Measurements from ENCODE around the gene ATL2. TPM values are rescaled to one million over a fixed set of nuclear protein-coding genes. Genes with fewer than 3 reads are reported as not detected.
"Not testable (repeated sequence)": the region's sequence is repeated elsewhere in the genome, so short reads cannot be mapped to it uniquely, and the experiment has no call there.

The ATL2 gene
- total and polyA plus RNA-seq, 2 donors (not counting 1 experiment from before 2014, with no cell fraction given), result 21.1 to 69.0 TPM

DNA sequence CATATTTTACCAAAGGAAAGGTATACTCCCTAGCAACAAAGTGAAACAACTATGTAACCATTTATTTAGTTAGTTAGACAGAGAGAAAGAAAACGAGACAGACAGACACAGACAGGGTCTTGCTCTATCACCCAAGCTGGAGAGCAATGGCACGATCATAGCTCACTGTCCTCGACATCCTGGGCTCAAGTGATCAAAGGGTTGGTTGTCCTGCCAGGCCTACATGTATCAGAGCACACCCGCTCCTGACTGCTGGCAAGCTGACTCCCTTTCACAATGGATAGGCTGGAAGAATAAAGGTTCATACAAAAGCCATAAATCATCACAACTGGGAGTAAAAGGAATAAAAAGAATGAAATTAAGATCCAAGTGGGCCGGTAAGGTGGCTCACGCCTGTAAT, 53.5 kb downstream of the ATL2 start:
- H3K4me1 ChIP-seq (ENCODE audit: control insufficient read depth in 2 of 2, insufficient read depth in 2 of 2, low read length in 2 of 2), result no peaks in the 10 kb centered on the region
- Mint-ChIP-seq H3K4me1 (peaks cover 14% of the 10 kb centered on the region), H3K4me3 (no peak overlapping the region), H3K27ac (no peak overlapping the region), H3K9me3 (ENCODE audit: insufficient read depth) (peaks cover 4% of the 10 kb centered on the region), H3K27me3 (no peaks in the 10 kb centered on the region)
- peaks cover 6% of the 10 kb centered on the region for H4K20me1 ChIP-seq (ENCODE audit: control insufficient read depth, insufficient read depth, low read length, poor library complexity, severe bottlenecking)
- ChIA-PET CTCF (no interaction called here), POLR2A (interaction anchor here (0.7 kb wide), 1 partner anchor 14 kb away, joined by 4 read pairs; no protein-coding TSS in a partner anchor)
- H3K4me2 ChIP-seq (replicated peaks; ENCODE audit: low read depth, low read length, poor library complexity, severe bottlenecking), result no peak overlapping the region
- TF ChIP-seq, protein P1, sequence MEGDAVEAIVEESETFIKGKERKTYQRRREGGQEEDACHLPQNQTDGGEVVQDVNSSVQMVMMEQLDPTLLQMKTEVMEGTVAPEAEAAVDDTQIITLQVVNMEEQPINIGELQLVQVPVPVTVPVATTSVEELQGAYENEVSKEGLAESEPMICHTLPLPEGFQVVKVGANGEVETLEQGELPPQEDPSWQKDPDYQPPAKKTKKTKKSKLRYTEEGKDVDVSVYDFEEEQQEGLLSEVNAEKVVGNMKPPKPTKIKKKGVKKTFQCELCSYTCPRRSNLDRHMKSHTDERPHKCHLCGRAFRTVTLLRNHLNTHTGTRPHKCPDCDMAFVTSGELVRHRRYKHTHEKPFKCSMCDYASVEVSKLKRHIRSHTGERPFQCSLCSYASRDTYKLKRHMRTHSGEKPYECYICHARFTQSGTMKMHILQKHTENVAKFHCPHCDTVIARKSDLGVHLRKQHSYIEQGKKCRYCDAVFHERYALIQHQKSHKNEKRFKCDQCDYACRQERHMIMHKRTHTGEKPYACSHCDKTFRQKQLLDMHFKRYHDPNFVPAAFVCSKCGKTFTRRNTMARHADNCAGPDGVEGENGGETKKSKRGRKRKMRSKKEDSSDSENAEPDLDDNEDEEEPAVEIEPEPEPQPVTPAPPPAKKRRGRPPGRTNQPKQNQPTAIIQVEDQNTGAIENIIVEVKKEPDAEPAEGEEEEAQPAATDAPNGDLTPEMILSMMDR (IDR thresholded peaks at IDR 0.05), result no peak
- no peak for TF ChIP-seq EZH2 (IDR thresholded peaks at IDR 0.05; ENCODE audit: borderline replicate concordance, insufficient read depth, low read depth, low read length, poor library complexity, severe bottlenecking)
- intact Hi-C loops (cut with micrococcal nuclease), result no loop called here
- WGBS (ENCODE audit: insufficient coverage), result 100% methylated on average over 2 of the region's 6 CpGs
- H3K79me2 ChIP-seq (ENCODE audit: control insufficient read depth, insufficient read depth, low read length), result peaks cover 44% of the 10 kb centered on the region
- no peak overlapping the region for H3K4me3 ChIP-seq (ENCODE audit: control extremely low read depth in 1 of 5, extremely low read depth in 1 of 5, insufficient read depth in 1 of 5, low read depth in 2 of 5, low read length in 4 of 5)
- ATAC-seq (ENCODE audit: low read depth), result no peak
- no peaks in the 10 kb centered on the region for H3K27me3 ChIP-seq (replicated peaks in 1 of 4; ENCODE audit: control extremely low read depth in 1 of 4, control insufficient read depth in 3 of 4, insufficient read depth in 4 of 4, low read length in 3 of 4)
- no peak overlapping the region for H3K27ac ChIP-seq (ENCODE audit: low read length in 2 of 2)
- H3K9ac ChIP-seq (ENCODE audit: low read length), result no peak overlapping the region
- no peak for DNase-seq
- H2AFZ ChIP-seq (ENCODE audit: insufficient read depth, low read depth, low read length, poor library complexity, severe bottlenecking), result no peak overlapping the region
- H3K36me3 ChIP-seq (replicated peaks in 1 of 2; ENCODE audit: control extremely low read depth in 1 of 2, control insufficient read depth in 1 of 2, extremely low read depth in 1 of 2, insufficient read depth in 2 of 2, low read length in 1 of 2), result peaks cover 4% of the 10 kb centered on the region in 2 experiments
- peaks cover 0 to 4% (median 1%) of the 10 kb centered on the region in 3 donors for H3K9me3 ChIP-seq (ENCODE audit: control extremely low read depth in 1 of 3, control insufficient read depth in 2 of 3, insufficient read depth in 1 of 3, low read length in 2 of 3)

DNA sequence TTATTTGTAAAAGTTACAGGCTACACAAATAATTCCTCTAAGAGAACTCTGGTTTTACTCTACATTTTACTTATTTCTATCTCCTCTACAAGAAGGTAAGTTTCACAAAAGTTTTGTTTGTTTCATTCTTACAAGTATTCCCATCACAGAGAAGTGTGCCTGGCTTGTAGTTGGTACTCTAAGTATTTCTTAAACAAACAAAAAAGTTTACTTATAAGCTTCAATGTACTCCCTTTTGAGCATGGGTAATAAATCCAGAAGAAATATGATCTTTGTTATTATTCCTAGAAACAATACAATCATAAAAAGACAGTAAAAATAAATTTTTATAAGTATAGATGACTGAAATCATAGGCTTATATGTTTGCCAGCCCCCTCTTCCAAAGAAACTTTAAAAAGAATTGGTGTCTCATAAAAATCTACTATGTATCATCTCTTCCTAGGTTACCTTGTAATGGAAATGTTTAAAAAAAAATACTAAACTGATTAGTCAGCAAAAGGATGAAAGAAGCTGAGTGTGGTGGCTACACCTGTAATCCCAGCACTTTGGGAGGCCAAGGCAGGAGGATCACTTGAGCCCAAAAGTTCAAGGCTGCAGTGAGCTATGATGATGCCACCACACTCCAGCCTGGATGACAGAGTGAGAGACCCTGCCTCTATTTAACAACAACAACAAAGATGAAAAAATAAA, 54.7 kb downstream of the ATL2 start:
- Histone ChIP-seq H3K27ac (ENCODE audit: low read length in 2 of 2) (no peak overlapping the region), H4K20me1 (ENCODE audit: control insufficient read depth, insufficient read depth, low read length, poor library complexity, severe bottlenecking) (peaks cover 6% of the 10 kb centered on the region), H3K27me3 (replicated peaks in 1 of 4; ENCODE audit: control extremely low read depth in 1 of 4, control insufficient read depth in 3 of 4, insufficient read depth in 4 of 4, low read length in 3 of 4) (no peaks in the 10 kb centered on the region), H3K9me3 (ENCODE audit: control extremely low read depth in 1 of 3, control insufficient read depth in 2 of 3, insufficient read depth in 1 of 3, low read length in 2 of 3) (peaks cover 0 to 1% (median under 1%) of the 10 kb centered on the region in 3 donors), H3K4me3 (ENCODE audit: control extremely low read depth in 1 of 5, extremely low read depth in 1 of 5, insufficient read depth in 1 of 5, low read depth in 2 of 5, low read length in 4 of 5) (no peak overlapping the region), H2AFZ (ENCODE audit: insufficient read depth, low read depth, low read length, poor library complexity, severe bottlenecking) (no peak overlapping the region), H3K9ac (ENCODE audit: low read length) (no peak overlapping the region), H3K79me2 (ENCODE audit: control insufficient read depth, insufficient read depth, low read length) (peaks cover 35% of the 10 kb centered on the region), H3K36me3 (replicated peaks in 1 of 2; ENCODE audit: control extremely low read depth in 1 of 2, control insufficient read depth in 1 of 2, extremely low read depth in 1 of 2, insufficient read depth in 2 of 2, low read length in 1 of 2) (peaks cover 4% of the 10 kb centered on the region in 2 experiments), H3K4me2 (replicated peaks; ENCODE audit: low read depth, low read length, poor library complexity, severe bottlenecking) (no peak overlapping the region), H3K4me1 (ENCODE audit: control insufficient read depth in 2 of 2, insufficient read depth in 2 of 2, low read length in 2 of 2) (no peaks in the 10 kb centered on the region)
- Mint-ChIP-seq H3K9me3 (ENCODE audit: insufficient read depth) (no peaks in the 10 kb centered on the region), H3K4me3 (no peak overlapping the region), H3K4me1 (peaks cover 14% of the 10 kb centered on the region), H3K27ac (no peak overlapping the region), H3K27me3 (no peaks in the 10 kb centered on the region)
- POLR2A ChIA-PET, result no interaction called here
- TF ChIP-seq, protein P1 (IDR thresholded peaks at IDR 0.05), result no peak
- TF ChIP-seq EZH2 (IDR thresholded peaks at IDR 0.05; ENCODE audit: borderline replicate concordance, insufficient read depth, low read depth, low read length, poor library complexity, severe bottlenecking), result no peak
- no peak for DNase-seq
- CTCF ChIA-PET, result interaction anchor here (0.7 kb wide), 1 partner anchor 201 kb away, joined by 3 read pairs; no protein-coding TSS in a partner anchor
- intact Hi-C loops (cut with micrococcal nuclease), result no loop called here
- no peak for ATAC-seq (ENCODE audit: low read depth)

DNA sequence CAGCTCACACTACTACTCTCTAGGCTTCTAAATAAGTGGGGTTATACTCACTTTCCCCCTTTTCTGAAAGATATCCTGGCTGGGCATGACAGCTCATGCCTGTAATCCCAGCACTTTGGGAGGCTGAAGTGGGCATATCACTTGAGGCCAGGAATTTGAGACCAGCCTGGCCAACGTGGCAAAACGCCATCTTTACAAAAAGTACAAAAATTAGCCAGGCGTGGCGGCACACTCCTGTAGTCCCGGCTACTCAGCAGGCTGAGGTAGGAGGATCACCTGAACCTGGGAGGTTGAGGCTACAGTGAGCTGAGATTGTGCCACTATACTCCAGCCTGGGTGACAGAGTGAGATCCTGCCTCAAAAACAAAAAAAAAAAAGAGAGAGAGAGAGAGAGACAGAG, 57.8 kb downstream of the ATL2 start:
- ATAC-seq (ENCODE audit: low read depth); POLR2A ChIA-PET: not testable (repeated sequence)
- intact Hi-C loops (cut with micrococcal nuclease), result loop anchor here (5.0 to 10.0 kb wide), 2 partner anchors 266 to 423 kb away; no protein-coding TSS in a partner anchor

More for the DNA sequence above, 57.8 kb downstream of the ATL2 start:
- H3K9ac ChIP-seq (ENCODE audit: low read length); DNase-seq; H3K27me3 ChIP-seq (replicated peaks in 1 of 4; ENCODE audit: control extremely low read depth in 1 of 4, control insufficient read depth in 3 of 4, insufficient read depth in 4 of 4, low read length in 3 of 4); H3K4me1 ChIP-seq (ENCODE audit: control insufficient read depth in 2 of 2, insufficient read depth in 2 of 2, low read length in 2 of 2); H3K27me3 Mint-ChIP-seq; H3K4me1 Mint-ChIP-seq; H3K4me3 ChIP-seq (ENCODE audit: control extremely low read depth in 1 of 5, extremely low read depth in 1 of 5, insufficient read depth in 1 of 5, low read depth in 2 of 5, low read length in 4 of 5); H3K27ac Mint-ChIP-seq; H4K20me1 ChIP-seq (ENCODE audit: control insufficient read depth, insufficient read depth, low read length, poor library complexity, severe bottlenecking); H3K4me3 Mint-ChIP-seq; H2AFZ ChIP-seq (ENCODE audit: insufficient read depth, low read depth, low read length, poor library complexity, severe bottlenecking); H3K27ac ChIP-seq (ENCODE audit: low read length in 2 of 2); H3K36me3 ChIP-seq (replicated peaks in 1 of 2; ENCODE audit: control extremely low read depth in 1 of 2, control insufficient read depth in 1 of 2, extremely low read depth in 1 of 2, insufficient read depth in 2 of 2, low read length in 1 of 2); H3K4me2 ChIP-seq (replicated peaks; ENCODE audit: low read depth, low read length, poor library complexity, severe bottlenecking); H3K9me3 Mint-ChIP-seq (ENCODE audit: insufficient read depth); H3K9me3 ChIP-seq (ENCODE audit: control extremely low read depth in 1 of 3, control insufficient read depth in 2 of 3, insufficient read depth in 1 of 3, low read length in 2 of 3): not testable (repeated sequence)
- CTCF ChIA-PET, result interaction anchor here (0.6 to 8.7 kb wide), 4 partner anchors 189 to 764 kb away, joined by 3 to 191 read pairs (median 3); no protein-coding TSS in a partner anchor
- H3K79me2 ChIP-seq (ENCODE audit: control insufficient read depth, insufficient read depth, low read length), result peaks cover 19% of the 10 kb centered on the region
- WGBS (ENCODE audit: insufficient coverage), result 98% methylated on average over 5 of the region's 5 CpGs
